ENCODE measurements around the gene JAKMIP2.
"Not testable (repeated sequence)": the region's sequence is repeated elsewhere in the genome, so short reads cannot be mapped to it uniquely, and the experiment has no call there.

Gene JAKMIP2

GRCh38 chr5:147743678-147744374 is 38.7 kb downstream of the JAKMIP2 start:
- DNase-seq = no peak

- no peak for DNase-seq
Observed at GRCh38 chr5:147743012-147743411, 39.5 kb downstream of the JAKMIP2 start.

GRCh38 chr5:147742151-147742550 is 40.4 kb downstream of the JAKMIP2 start:
- no peak for DNase-seq

GRCh38 chr5:147740864-147741263 is 41.7 kb downstream of the JAKMIP2 start:
- DNase-seq = no peak

- no peak for DNase-seq
Observed at GRCh38 chr5:147737921-147738320, 44.6 kb downstream of the JAKMIP2 start.

- no peak for DNase-seq
Observed at GRCh38 chr5:147735621-147736125, 46.9 kb downstream of the JAKMIP2 start.

GRCh38 chr5:147734894-147735293 is 47.6 kb downstream of the JAKMIP2 start:
- no peak for DNase-seq

GRCh38 chr5:147733075-147733474 is 49.5 kb downstream of the JAKMIP2 start:
- DNase-seq = no peak

- DNase-seq = no peak
Observed at GRCh38 chr5:147732291-147732883, 50.1 kb downstream of the JAKMIP2 start.

- no peak for DNase-seq
Observed at GRCh38 chr5:147731431-147732290, 50.9 kb downstream of the JAKMIP2 start.

- DNase-seq = no peak
Observed at GRCh38 chr5:147727200-147727599, 55.3 kb downstream of the JAKMIP2 start.

GRCh38 chr5:147721191-147721960 is 61.2 kb downstream of the JAKMIP2 start:
- not testable (repeated sequence) for DNase-seq

GRCh38 chr5:147713550-147714295 is 68.8 kb downstream of the JAKMIP2 start:
- DNase-seq = no peak

- DNase-seq = no peak
Observed at GRCh38 chr5:147712598-147712997, 69.9 kb downstream of the JAKMIP2 start.

GRCh38 chr5:147712019-147712418 is 70.5 kb downstream of the JAKMIP2 start:
- DNase-seq = no peak

GRCh38 chr5:147711019-147711418 is 71.5 kb downstream of the JAKMIP2 start:
- no peak for DNase-seq

- DNase-seq = no peak
Observed at GRCh38 chr5:147708708-147709107, 73.8 kb downstream of the JAKMIP2 start.

- no peak for DNase-seq
Observed at GRCh38 chr5:147704544-147704943, 78.0 kb downstream of the JAKMIP2 start.

GRCh38 chr5:147701468-147701867 is 81.1 kb downstream of the JAKMIP2 start:
- no peak for DNase-seq

- DNase-seq = no peak
Observed at GRCh38 chr5:147699496-147700088, 82.9 kb downstream of the JAKMIP2 start.

- DNase-seq = no peak
Observed at GRCh38 chr5:147697380-147697779, 85.1 kb downstream of the JAKMIP2 start.

- DNase-seq = no peak
Observed at GRCh38 chr5:147694772-147695171, 87.8 kb downstream of the JAKMIP2 start.
